Heart right ventricle (tissue), 16 donors: ENCODE measurements around the gene MR1. TPM values are rescaled to one million over a fixed set of nuclear protein-coding genes. Genes with fewer than 3 reads are reported as not detected.
A peak's percentile ranks its signal among the peaks of the same experiment; 100 is the strongest.

Experiments
- ATAC-seq, 8 donors: fragments of 200-7000 bp; cut with Tn5 transposase; one replicate each; pipeline ENCODE4 v1.9.1; 2020; ENCODE audit warnings: mild to moderate bottlenecking in 8 of 8, moderate library complexity in 8 of 8, moderate number of reproducible peaks in 1 of 8
- DNase-seq, 2 donors: peaks; one replicate each; pipeline ENCODE4 v3.0.0-alpha.2; 2020
- H3K27ac ChIP-seq, 10 donors: fragments of 200-600 bp; sonication (generic) in 2 of 10; one replicate each; pipeline versions ENCODE4 v1.5.0 to v1.8.0; 2020 to 2022; ENCODE audit warnings: mild to moderate bottlenecking in 3 of 10
- H3K27me3 ChIP-seq, 7 donors: fragments of 200-600 bp; one replicate each; pipeline ENCODE4 v1.8.0; 2021 to 2022; ENCODE audit warnings: mild to moderate bottlenecking in 2 of 7
- H3K36me3 ChIP-seq, 9 donors: fragments of 200-600 bp; sonication (generic) in 1 of 9; one replicate each; pipeline versions ENCODE4 v1.5.0 to v1.8.0; 2020 to 2022; ENCODE audit warnings: mild to moderate bottlenecking in 2 of 9
- H3K4me1 ChIP-seq, 9 donors: fragments of 200-600 bp; sonication (generic) in 1 of 9; one replicate each; pipeline versions ENCODE4 v1.5.0 to v1.8.0; 2020 to 2022; ENCODE audit warnings: mild to moderate bottlenecking in 4 of 9
- H3K4me3 ChIP-seq, 10 donors: fragments of 200-600 bp; sonication (generic) in 2 of 10; one replicate each; pipeline versions ENCODE4 v1.5.0 to v1.8.0; 2020 to 2022; ENCODE audit warnings: mild to moderate bottlenecking in 7 of 10, moderate library complexity in 2 of 10
- H3K9me3 ChIP-seq, 11 donors: fragments of 200-600 bp in 10 of 11; sonication (generic) in 2 of 11; one replicate each; pipeline versions ENCODE4 v1.5.0 to v1.8.0; 2013 to 2022; ENCODE audit warnings: mild to moderate bottlenecking in 2 of 11, control low read depth in 1 of 11, moderate library complexity in 1 of 11
- WGBS, 2 donors: extraction: QIAGEN DNeasy Blood & Tissue Kit; methylation state at CpG; one replicate each; pipeline ENCODE4 v1.1.7; 2013; ENCODE audit warnings: inconsistent platforms in 1 of 2; 5-methylcytosine and 5-hydroxymethylcytosine counted together
- intact Hi-C, 10 donors: fragments of 100-400 bp; cut with DNase I; formaldehyde crosslinking; loops; one replicate each; pipeline versions ENCODE4 v1.11.1 to v1.14.2; 2022
- polyA plus RNA-seq, 2 donors: library from polyadenylated mRNA; stranded (reverse); fragments of 200-250 nt; gene quantifications; one replicate each; pipeline ENCODE4 v1.2.3, GENCODE V29; 2013
- total RNA-seq, 10 donors: library from RNA; stranded (reverse); fragmentation: NEBNext Ultra II Directional in 3 of 10; extraction: Animal tissue kit (Norgen Biotek cat#: 25700) in 3 of 10; gene quantifications; one replicate each; pipeline versions ENCODE4 v1.2.1 to v1.2.4, GENCODE V29; 2021 to 2023
- TF ChIP-seq, protein P1 (sequence below), 9 donors: fragments of 200-600 bp; sonication (generic) in 2 of 9; IDR thresholded peaks; one replicate each; pipeline versions ENCODE4 v1.5.0 to v1.8.0; 2021 to 2022; ENCODE audit warnings: antibody characterized with exemption in 9 of 9, mild to moderate bottlenecking in 5 of 9, moderate library complexity in 1 of 9
- donor health status: Arrhythmogenic right ventricular cardiomyopathy.
- donor health status: ischemic (EF 13 %, LVEDD 7.1; RV severe dilation, severe dysfunction).
- donor health status: healthy with polysubstance abuse.
- donor health status: DM: no; HTN: yes; CAD: no.
- donor health status: DM: no; HTN: no; CAD: no.
- donor health status: ischemic (EF 25% LVEDD 6.9; RV normal size, moderate dysfunction).
- donor health status: ischemic (EF 25% LVEDD 5.7; RV mildly dilated, moderate dysfunction).
- donor health status: healthy.
- donor health status: DM: yes; HTN: yes; CAD: no.
- donor health status: Ischemic cardiomyopathy.
- donor health status: ischemic (EF 35%, LVEDD 5.7; RV mildly dilated, moderate dysfunction).
- donor health status: nonischemic (EF 11% LVEDD 7.7; RV severe dilation, severe dysfunction).
- donor health status: DM: yes; HTN: yes; CAD: no.
- donor health status: PGD.
- donor health status: ischemic (EF 29% LVEDD 5.4; RV normal size, mild dysfunction).
- donor health status: nonischemic (EF 23%, LVEDD 6.1; RV moderate dilation, normal function).

The MR1 gene
- total and polyA plus RNA-seq, 12 donors: 0.88 to 8.2 (median 2.7) TPM

DNA sequence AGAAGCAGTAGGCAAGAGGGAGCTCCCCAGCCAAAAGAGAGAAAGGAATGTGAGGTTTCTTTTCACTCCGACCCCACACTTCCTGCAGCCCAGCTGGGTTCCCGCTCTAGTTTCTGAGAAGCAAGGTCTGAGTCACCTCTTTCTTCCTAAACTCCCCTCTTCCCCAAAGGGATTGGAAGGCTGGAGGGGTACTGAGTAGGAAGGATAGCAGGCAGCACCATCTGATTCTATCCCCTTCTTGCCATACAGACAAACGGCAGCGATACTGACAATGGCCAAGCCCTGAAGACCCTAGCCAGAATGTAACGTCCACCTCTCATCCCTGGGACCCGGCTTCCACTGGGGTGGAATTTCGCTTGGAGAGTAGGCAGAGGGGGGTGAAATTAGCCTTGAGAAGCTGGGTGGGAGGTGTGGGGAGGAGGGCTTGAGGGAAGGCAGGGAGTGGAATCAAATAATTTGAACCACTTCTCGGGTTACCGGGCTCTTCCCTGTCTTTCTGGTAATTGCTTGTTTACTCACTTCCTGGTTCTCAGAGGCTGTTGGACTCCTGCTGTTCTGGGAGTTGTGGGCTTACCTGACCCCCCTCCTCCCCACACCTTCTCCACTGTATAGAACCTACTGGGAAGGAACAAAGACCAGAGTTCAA lies 67.9 kb downstream of the MR1 start:
- Histone ChIP-seq H3K27me3 (no peaks in the 10 kb centered on the region), H3K9me3 (no peaks in the 10 kb centered on the region), H3K4me3 (no peak overlapping the region), H3K27ac (peak overlapping the region in 2 of 10 donors; percentile 2 to 97), H3K4me1 (peaks cover 3 to 84% (median 57%) of the 10 kb centered on the region in 9 donors), H3K36me3 (no peaks in the 10 kb centered on the region)
- ATAC-seq (no peak), DNase-seq (no peak)
- intact Hi-C loops: no loop called here
- 70 to 72% methylated on average over 9 of the region's 9 CpGs for WGBS, 2 donors
- TF ChIP-seq, protein P1, sequence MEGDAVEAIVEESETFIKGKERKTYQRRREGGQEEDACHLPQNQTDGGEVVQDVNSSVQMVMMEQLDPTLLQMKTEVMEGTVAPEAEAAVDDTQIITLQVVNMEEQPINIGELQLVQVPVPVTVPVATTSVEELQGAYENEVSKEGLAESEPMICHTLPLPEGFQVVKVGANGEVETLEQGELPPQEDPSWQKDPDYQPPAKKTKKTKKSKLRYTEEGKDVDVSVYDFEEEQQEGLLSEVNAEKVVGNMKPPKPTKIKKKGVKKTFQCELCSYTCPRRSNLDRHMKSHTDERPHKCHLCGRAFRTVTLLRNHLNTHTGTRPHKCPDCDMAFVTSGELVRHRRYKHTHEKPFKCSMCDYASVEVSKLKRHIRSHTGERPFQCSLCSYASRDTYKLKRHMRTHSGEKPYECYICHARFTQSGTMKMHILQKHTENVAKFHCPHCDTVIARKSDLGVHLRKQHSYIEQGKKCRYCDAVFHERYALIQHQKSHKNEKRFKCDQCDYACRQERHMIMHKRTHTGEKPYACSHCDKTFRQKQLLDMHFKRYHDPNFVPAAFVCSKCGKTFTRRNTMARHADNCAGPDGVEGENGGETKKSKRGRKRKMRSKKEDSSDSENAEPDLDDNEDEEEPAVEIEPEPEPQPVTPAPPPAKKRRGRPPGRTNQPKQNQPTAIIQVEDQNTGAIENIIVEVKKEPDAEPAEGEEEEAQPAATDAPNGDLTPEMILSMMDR (IDR thresholded peaks at IDR 0.05): no peak

DNA sequence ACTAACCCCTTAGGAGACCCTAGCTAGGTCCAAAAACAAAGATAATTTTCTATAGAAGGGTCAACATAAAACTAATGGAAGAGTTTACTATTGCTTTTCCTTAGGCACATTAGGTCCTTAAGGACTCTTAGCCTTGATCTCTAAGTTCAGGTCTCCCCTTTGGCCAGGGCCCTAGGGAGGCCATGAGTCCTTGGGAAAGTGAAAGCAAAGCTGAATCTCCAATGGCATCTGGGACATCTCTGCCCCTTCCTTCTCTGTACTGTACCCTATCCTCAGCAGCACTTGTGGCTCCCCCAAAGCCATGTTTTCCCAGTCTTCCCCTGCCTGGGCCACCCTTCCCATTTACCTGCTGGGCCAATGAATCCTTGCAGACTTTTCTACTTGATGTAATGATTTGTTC lies 69.1 kb downstream of the MR1 start:
- Histone ChIP-seq H3K4me1 (peaks cover 3 to 86% (median 60%) of the 10 kb centered on the region in 9 donors), H3K9me3 (no peaks in the 10 kb centered on the region), H3K27ac (peak overlapping the region in 2 of 10 donors; percentile 5 to 97), H3K27me3 (no peaks in the 10 kb centered on the region), H3K4me3 (no peak overlapping the region), H3K36me3 (no peaks in the 10 kb centered on the region)
- TF ChIP-seq, protein P1 (IDR thresholded peaks at IDR 0.05): no peak
- intact Hi-C loops: no loop called here
- DNase-seq: no peak
- ATAC-seq: no peak

DNA sequence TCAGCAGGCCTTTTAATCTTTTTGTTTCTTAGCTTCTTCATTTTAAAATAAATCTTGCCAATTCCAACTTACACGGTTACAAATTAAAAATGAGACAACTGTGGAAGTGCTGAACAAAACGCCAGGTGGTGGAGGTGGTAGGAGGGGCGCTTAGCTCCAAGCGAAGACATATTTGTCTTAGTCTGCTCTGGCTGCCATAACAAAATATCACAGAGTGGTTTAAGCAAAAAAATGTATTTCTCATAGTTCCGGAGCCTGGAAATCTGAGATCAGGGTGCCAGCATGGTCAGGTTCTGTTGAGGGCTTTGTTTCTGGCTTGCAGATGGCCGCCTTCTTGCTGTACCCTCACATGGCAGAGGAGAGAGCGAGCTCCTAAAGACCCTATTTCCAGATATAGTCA lies 69.6 kb downstream of the MR1 start:
- 97 to 98% methylated on average over 7 of the region's 7 CpGs for WGBS, 2 donors
- Histone ChIP-seq H3K27me3 (no peaks in the 10 kb centered on the region), H3K9me3 (no peaks in the 10 kb centered on the region), H3K4me1 (peaks cover 3 to 90% (median 62%) of the 10 kb centered on the region in 9 donors), H3K4me3 (no peak overlapping the region), H3K36me3 (no peaks in the 10 kb centered on the region), H3K27ac (peak overlapping the region in 1 of 10 donors; percentile 97)
- DNase-seq (no peak), ATAC-seq (no peak)
- TF ChIP-seq, protein P1 (IDR thresholded peaks at IDR 0.05): no peak
- intact Hi-C loops: no loop called here

DNA sequence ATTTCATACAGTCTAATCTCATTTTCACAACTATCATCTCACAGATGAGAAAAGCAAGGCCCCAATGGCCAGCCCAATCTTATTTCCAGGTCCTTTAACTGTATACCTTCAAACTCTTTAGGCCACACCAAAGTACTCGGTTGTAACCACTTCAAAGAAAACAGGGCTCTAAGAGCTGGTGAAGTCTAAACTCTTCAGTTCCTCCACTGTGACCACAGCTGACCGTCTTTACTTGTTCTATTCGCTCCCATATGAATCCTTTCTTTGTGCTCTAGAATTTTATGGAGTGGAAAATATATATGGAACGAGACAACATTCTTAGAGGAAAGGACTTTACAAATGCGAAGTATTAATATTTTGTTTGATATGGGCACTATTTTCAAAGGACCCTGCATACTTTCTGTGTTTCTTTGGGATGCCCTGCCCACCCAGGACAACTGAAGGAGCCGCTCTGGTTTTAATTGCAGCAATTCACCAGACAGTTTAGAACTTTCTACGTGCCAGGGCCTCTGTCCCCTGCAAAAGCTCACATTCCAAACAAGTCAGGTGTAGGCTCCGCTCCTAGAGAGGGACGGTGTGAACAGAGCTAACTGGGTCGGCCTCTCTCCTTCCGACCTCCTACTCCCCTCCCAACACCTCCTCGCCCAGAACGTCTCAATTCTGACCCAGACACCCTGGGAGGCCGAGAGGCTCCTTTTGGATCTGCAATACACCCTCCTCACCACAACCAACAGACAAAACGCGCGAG lies 70.4 kb downstream of the MR1 start:
- intact Hi-C loops: loop anchor here in 3 of 10 donors (2.0 kb wide), 2 partner anchors 13 to 15 kb away; partner anchors contain the start of gene IER5 (in 1 of the 3)
- H3K36me3 ChIP-seq: no peaks in the 10 kb centered on the region
- H3K27ac ChIP-seq: peak overlapping the region; percentile 80 to 97 (median 92)
- H3K4me1 ChIP-seq: peaks cover 3 to 85% (median 58%) of the 10 kb centered on the region in 9 donors
- ATAC-seq (peak in 5 of 8 donors; percentile 13 to 48 (median 22)), DNase-seq (no peak)
- WGBS, 2 donors: 27 to 31% methylated on average over 17 of the region's 17 CpGs
- no peaks in the 10 kb centered on the region for H3K9me3 ChIP-seq
- no peaks in the 10 kb centered on the region for H3K27me3 ChIP-seq
- H3K4me3 ChIP-seq: peak overlapping the region; percentile 69 to 93 (median 86)
- TF ChIP-seq, protein P1 (IDR thresholded peaks at IDR 0.05): no peak
